Measurements from ENCODE around the gene PFDN4. TPM values are rescaled to one million over a fixed set of nuclear protein-coding genes. Genes with fewer than 3 reads are reported as not detected.

Gene PFDN4
- total RNA-seq, 1 experiment from 2014 or later = 90.1 TPM

DNA sequence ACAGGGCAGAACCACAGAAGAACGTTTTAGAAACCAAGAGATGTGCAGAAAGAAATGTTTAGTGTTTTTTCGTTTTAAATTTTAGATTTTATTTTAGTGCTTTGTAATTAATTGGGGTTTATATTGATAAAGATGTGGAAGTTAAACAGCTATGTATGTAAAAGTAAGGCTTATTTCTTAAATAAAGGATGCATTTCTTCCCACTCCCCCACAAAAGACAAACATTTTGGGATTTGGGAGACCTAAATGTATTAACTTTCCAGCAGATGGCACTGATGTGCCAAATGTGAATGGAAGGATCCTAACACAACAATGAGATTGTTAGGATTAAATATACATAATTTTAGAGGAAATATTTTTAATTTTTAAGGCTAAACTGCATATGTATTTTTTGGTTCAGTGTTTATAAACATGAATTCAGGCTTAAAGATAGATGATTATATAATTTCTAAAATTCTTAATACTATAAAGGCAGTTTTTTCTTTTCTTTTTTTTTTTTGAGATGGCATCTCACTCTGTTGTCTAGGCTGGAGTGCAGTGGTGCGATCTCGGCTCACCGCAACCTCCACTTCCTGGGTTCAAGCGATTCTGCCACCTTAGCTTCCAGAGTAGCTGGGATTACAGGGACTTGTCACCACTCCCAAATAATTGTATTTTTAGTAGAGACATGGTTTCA is 12.0 kb downstream of the PFDN4 start:
- POLR2A ChIA-PET = no interaction called here
- Mint-ChIP-seq H3K9me3 (no peaks in the 10 kb centered on the region), H3K27me3 (ENCODE audit: low read depth) (no peaks in the 10 kb centered on the region), H3K36me3 (peaks cover 22% of the 10 kb centered on the region), H3K27ac (no peak overlapping the region), H3K4me1 (peaks cover 37% of the 10 kb centered on the region), H3K4me3 (no peak overlapping the region)
- no peak for DNase-seq (ENCODE audit: low spot score)
- TF ChIP-seq CREB1 (CRISPR knock-in tag; IDR thresholded peaks at IDR 0.05) = no peak
- TF ChIP-seq, protein P1, sequence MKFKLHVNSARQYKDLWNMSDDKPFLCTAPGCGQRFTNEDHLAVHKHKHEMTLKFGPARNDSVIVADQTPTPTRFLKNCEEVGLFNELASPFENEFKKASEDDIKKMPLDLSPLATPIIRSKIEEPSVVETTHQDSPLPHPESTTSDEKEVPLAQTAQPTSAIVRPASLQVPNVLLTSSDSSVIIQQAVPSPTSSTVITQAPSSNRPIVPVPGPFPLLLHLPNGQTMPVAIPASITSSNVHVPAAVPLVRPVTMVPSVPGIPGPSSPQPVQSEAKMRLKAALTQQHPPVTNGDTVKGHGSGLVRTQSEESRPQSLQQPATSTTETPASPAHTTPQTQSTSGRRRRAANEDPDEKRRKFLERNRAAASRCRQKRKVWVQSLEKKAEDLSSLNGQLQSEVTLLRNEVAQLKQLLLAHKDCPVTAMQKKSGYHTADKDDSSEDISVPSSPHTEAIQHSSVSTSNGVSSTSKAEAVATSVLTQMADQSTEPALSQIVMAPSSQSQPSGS (CRISPR knock-in tag; IDR thresholded peaks at IDR 0.05; ENCODE audit: borderline replicate concordance, low read depth) = no peak
- TF ChIP-seq ZNF671 (CRISPR knock-in tag; IDR thresholded peaks at IDR 0.05) = no peak
- no peak for TF ChIP-seq NFE2L1 (CRISPR knock-in tag; IDR thresholded peaks at IDR 0.05)
- TF ChIP-seq, protein P2, sequence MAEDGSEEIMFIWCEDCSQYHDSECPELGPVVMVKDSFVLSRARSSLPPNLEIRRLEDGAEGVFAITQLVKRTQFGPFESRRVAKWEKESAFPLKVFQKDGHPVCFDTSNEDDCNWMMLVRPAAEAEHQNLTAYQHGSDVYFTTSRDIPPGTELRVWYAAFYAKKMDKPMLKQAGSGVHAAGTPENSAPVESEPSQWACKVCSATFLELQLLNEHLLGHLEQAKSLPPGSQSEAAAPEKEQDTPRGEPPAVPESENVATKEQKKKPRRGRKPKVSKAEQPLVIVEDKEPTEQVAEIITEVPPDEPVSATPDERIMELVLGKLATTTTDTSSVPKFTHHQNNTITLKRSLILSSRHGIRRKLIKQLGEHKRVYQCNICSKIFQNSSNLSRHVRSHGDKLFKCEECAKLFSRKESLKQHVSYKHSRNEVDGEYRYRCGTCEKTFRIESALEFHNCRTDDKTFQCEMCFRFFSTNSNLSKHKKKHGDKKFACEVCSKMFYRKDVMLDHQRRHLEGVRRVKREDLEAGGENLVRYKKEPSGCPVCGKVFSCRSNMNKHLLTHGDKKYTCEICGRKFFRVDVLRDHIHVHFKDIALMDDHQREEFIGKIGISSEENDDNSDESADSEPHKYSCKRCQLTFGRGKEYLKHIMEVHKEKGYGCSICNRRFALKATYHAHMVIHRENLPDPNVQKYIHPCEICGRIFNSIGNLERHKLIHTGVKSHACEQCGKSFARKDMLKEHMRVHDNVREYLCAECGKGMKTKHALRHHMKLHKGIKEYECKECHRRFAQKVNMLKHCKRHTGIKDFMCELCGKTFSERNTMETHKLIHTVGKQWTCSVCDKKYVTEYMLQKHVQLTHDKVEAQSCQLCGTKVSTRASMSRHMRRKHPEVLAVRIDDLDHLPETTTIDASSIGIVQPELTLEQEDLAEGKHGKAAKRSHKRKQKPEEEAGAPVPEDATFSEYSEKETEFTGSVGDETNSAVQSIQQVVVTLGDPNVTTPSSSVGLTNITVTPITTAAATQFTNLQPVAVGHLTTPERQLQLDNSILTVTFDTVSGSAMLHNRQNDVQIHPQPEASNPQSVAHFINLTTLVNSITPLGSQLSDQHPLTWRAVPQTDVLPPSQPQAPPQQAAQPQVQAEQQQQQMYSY (CRISPR knock-in tag; IDR thresholded peaks at IDR 0.05) = no peak
- no peak for TF ChIP-seq TP53 (CRISPR knock-in tag; IDR thresholded peaks at IDR 0.05)
- no peak for TF ChIP-seq JUN (CRISPR knock-in tag; IDR thresholded peaks at IDR 0.05)
- TF ChIP-seq ZNF416 (CRISPR knock-in tag; IDR thresholded peaks at IDR 0.05) = no peak
- CTCF ChIA-PET = interaction anchor here (0.7 to 1.2 kb wide), 6 partner anchors 12 to 428 kb away, joined by 3 to 4 read pairs (median 3); no protein-coding TSS in a partner anchor
- no peak for ATAC-seq

DNA sequence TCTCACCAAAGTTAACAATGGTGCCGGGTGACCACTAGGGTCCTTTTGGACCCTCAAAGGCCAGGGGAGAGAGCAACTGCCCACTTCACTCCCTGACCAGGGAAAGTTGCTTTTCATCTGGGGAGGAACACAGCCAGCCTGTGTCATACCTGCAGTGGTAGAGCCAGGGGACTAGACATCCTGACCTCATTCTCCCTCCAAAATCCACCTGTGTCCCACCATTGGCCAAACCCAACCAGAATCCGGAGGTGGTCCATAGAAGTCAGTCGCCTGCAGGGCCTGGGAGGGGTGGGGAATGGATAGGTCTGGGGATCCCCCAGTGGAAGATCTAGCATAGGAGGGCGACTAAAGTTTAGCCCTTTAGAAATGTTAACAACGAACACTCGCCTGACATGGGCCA is 12.8 kb downstream of the PFDN4 start:
- ChIA-PET POLR2A (no interaction called here), CTCF (interaction anchor here (0.7 to 2.4 kb wide), 3 partner anchors 12 to 425 kb away, joined by 3 to 9 read pairs (median 3); partner anchors contain the start of gene PFDN4)
- DNase-seq (ENCODE audit: low spot score) (no peak), ATAC-seq (0 out of 2 replicates have a peak, but pooled peaks have one; percentile 23)
- Mint-ChIP-seq H3K4me3 (no peak overlapping the region), H3K27ac (0 out of 2 replicates have a peak overlapping the region, but pooled peaks have one; percentile 85), H3K4me1 (peaks cover 37% of the 10 kb centered on the region), H3K36me3 (peaks cover 18% of the 10 kb centered on the region), H3K9me3 (no peaks in the 10 kb centered on the region), H3K27me3 (ENCODE audit: low read depth) (no peaks in the 10 kb centered on the region)
- TF ChIP-seq, protein P3, sequence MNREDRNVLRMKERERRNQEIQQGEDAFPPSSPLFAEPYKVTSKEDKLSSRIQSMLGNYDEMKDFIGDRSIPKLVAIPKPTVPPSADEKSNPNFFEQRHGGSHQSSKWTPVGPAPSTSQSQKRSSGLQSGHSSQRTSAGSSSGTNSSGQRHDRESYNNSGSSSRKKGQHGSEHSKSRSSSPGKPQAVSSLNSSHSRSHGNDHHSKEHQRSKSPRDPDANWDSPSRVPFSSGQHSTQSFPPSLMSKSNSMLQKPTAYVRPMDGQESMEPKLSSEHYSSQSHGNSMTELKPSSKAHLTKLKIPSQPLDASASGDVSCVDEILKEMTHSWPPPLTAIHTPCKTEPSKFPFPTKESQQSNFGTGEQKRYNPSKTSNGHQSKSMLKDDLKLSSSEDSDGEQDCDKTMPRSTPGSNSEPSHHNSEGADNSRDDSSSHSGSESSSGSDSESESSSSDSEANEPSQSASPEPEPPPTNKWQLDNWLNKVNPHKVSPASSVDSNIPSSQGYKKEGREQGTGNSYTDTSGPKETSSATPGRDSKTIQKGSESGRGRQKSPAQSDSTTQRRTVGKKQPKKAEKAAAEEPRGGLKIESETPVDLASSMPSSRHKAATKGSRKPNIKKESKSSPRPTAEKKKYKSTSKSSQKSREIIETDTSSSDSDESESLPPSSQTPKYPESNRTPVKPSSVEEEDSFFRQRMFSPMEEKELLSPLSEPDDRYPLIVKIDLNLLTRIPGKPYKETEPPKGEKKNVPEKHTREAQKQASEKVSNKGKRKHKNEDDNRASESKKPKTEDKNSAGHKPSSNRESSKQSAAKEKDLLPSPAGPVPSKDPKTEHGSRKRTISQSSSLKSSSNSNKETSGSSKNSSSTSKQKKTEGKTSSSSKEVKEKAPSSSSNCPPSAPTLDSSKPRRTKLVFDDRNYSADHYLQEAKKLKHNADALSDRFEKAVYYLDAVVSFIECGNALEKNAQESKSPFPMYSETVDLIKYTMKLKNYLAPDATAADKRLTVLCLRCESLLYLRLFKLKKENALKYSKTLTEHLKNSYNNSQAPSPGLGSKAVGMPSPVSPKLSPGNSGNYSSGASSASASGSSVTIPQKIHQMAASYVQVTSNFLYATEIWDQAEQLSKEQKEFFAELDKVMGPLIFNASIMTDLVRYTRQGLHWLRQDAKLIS (CRISPR knock-in tag; IDR thresholded peaks at IDR 0.05; ENCODE audit: borderline replicate concordance) = no peak
- no peak for TF ChIP-seq ATF6 (CRISPR knock-in tag; IDR thresholded peaks at IDR 0.05)
- TF ChIP-seq RORB (CRISPR knock-in tag; IDR thresholded peaks at IDR 0.05) = no peak
- no peak for TF ChIP-seq MXD4 (CRISPR knock-in tag; IDR thresholded peaks at IDR 0.05; ENCODE audit: borderline replicate concordance)
- no peak for TF ChIP-seq ARID4B (CRISPR knock-in tag; IDR thresholded peaks at IDR 0.05; ENCODE audit: borderline replicate concordance)
- TF ChIP-seq, protein P4, sequence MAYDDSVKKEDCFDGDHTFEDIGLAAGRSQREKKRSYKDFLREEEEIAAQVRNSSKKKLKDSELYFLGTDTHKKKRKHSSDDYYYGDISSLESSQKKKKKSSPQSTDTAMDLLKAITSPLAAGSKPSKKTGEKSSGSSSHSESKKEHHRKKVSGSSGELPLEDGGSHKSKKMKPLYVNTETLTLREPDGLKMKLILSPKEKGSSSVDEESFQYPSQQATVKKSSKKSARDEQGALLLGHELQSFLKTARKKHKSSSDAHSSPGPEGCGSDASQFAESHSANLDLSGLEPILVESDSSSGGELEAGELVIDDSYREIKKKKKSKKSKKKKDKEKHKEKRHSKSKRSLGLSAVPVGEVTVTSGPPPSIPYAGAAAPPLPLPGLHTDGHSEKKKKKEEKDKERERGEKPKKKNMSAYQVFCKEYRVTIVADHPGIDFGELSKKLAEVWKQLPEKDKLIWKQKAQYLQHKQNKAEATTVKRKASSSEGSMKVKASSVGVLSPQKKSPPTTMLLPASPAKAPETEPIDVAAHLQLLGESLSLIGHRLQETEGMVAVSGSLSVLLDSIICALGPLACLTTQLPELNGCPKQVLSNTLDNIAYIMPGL (CRISPR knock-in tag; IDR thresholded peaks at IDR 0.05) = no peak
- TF ChIP-seq PRRX2 (CRISPR knock-in tag; IDR thresholded peaks at IDR 0.05) = no peak
- TF ChIP-seq ZMAT4 (CRISPR knock-in tag; IDR thresholded peaks at IDR 0.05) = no peak
- TF ChIP-seq EMX1 (CRISPR knock-in tag; IDR thresholded peaks at IDR 0.05) = no peak

Data from WTC11 (cell line).